Endothelial cell of umbilical vein (primary cell): ENCODE data around the gene TPSG1. TPM values are rescaled to one million over a fixed set of nuclear protein-coding genes. Genes with fewer than 3 reads are reported as not detected.

Experiments
- BruUV-seq: library from RNA; stranded (reverse); fragments of 400-500 nt; replicated peaks from 2 replicates; lab custom pipeline; 2021; lab: Mats Ljungman, UMichigan
- CTCF ChIA-PET: fragments of 300-600, 350-600 bp; sonication (Branson Sonifier 250); formaldehyde crosslinking; loops from one replicate; lab custom pipeline; 2021; ENCODE audit warnings: antibody characterized with exemption, inconsistent platforms; lab: Charles Lee
- POLR2A ChIA-PET: fragments of 300-600, 350-600 bp; sonication (Branson Sonifier 250); formaldehyde crosslinking; loops from one replicate; lab custom pipeline; 2021; ENCODE audit warnings: antibody characterized with exemption, inconsistent platforms; lab: Charles Lee
- DNase-seq: peaks from one replicate; pipeline ENCODE4 v3.0.0-alpha.2; 2011; ENCODE audit warnings: low read depth, low spot score
- FAIRE-seq: peaks from 2 replicates; lab custom pipeline; 2011; peaks lifted over from hg19 to GRCh38; lab: Jason Lieb, UNC
- H2AFZ ChIP-seq: 2 replicates; pipeline ENCODE4 v1.6.0; 2012; ENCODE audit warnings: low read depth, low read length, control low read depth, inconsistent platforms
- H3K27ac ChIP-seq: 2 replicates; pipeline ENCODE4 v1.5.1; 2011; ENCODE audit warnings: low read depth, mild to moderate bottlenecking, control low read depth, low read length, moderate library complexity; ENCODE audit not compliant: insufficient read depth
- H3K27me3 ChIP-seq, 2 experiments: 2 replicates each; pipeline versions ENCODE4 v1.6.0 to v1.6.1; 2011; ENCODE audit warnings: low read length in 2 of 2, mixed read lengths in 1 of 2; ENCODE audit not compliant: control insufficient read depth in 2 of 2, insufficient read depth in 2 of 2
- H3K36me3 ChIP-seq, 2 experiments: 2 replicates in 1 of 2; 3 replicates in 1 of 2; pipeline ENCODE4 v1.5.1; 2011; ENCODE audit warnings: low read length in 2 of 2, mild to moderate bottlenecking in 1 of 2, moderate library complexity in 1 of 2; ENCODE audit not compliant: control insufficient read depth in 2 of 2, insufficient read depth in 2 of 2; ENCODE audit errors: extremely low read depth in 1 of 2
- H3K4me1 ChIP-seq: 3 replicates; pipeline ENCODE4 v1.5.1; 2011; ENCODE audit warnings: mild to moderate bottlenecking, low read length; ENCODE audit not compliant: control insufficient read depth, insufficient read depth; ENCODE audit errors: extremely low read depth
- H3K4me2 ChIP-seq: 2 replicates; pipeline ENCODE4 v1.6.1; 2011; ENCODE audit warnings: low read length, control low read depth, mixed read lengths; ENCODE audit not compliant: insufficient read depth
- H3K4me3 ChIP-seq, 3 experiments: fragments of 200-600 bp in 1 of 3; sonication (generic), shearing (Covaris generic) in 1 of 3; replicated peaks in 1 of 3; 2 replicates each; pipeline ENCODE4 v1.5.1; 2011 to 2016; ENCODE audit warnings: control low read depth in 3 of 3, low read length in 3 of 3, mild to moderate bottlenecking in 2 of 3, inconsistent platforms in 1 of 3, low read depth in 1 of 3, moderate library complexity in 1 of 3; ENCODE audit not compliant: insufficient read depth in 1 of 3
- H3K79me2 ChIP-seq: 2 replicates; pipeline ENCODE4 v1.6.0; 2012; ENCODE audit warnings: low read length, inconsistent platforms; ENCODE audit not compliant: control insufficient read depth, insufficient read depth
- H3K9ac ChIP-seq: replicated peaks from 2 replicates; pipeline ENCODE3; 2011; ENCODE audit warnings: low read length, control low read depth; ENCODE audit not compliant: insufficient read depth; ENCODE audit errors: extremely low read depth
- H3K9me1 ChIP-seq: replicated peaks from 3 replicates; pipeline ENCODE4 v1.6.0; 2011; ENCODE audit warnings: mild to moderate bottlenecking, low read length; ENCODE audit not compliant: control insufficient read depth, insufficient read depth; ENCODE audit errors: extremely low read depth
- H3K9me3 ChIP-seq: replicated peaks from 2 replicates; pipeline ENCODE4 v1.5.1; 2012; ENCODE audit warnings: low read length, inconsistent platforms; ENCODE audit not compliant: control insufficient read depth, insufficient read depth
- H4K20me1 ChIP-seq: replicated peaks from 2 replicates; pipeline ENCODE3; 2011; ENCODE audit warnings: mild to moderate bottlenecking, low read length; ENCODE audit not compliant: control insufficient read depth, insufficient read depth; ENCODE audit errors: extremely low read depth
- CTCF ChIP-seq, 2 donors: IDR thresholded peaks; 1 replicate in 1 of 2; 2 replicates in 1 of 2; pipeline ENCODE4 v1.5.1; 2011; ENCODE audit warnings: low read length in 2 of 2, mild to moderate bottlenecking in 2 of 2, moderate library complexity in 2 of 2, control low read depth in 1 of 2, inconsistent platforms in 1 of 2, low read depth in 1 of 2; ENCODE audit not compliant: insufficient read depth in 1 of 2; ENCODE audit errors: extremely low read depth in 1 of 2
- EZH2 ChIP-seq: IDR thresholded peaks from 2 replicates; pipeline ENCODE4 v1.6.1; 2012; ENCODE audit warnings: borderline replicate concordance, low read depth, mild to moderate bottlenecking, moderate library complexity, low read length, inconsistent platforms; ENCODE audit not compliant: severe bottlenecking
- FOS ChIP-seq: IDR thresholded peaks from 2 replicates; pipeline ENCODE4 v1.6.1; 2011; ENCODE audit warnings: mild to moderate bottlenecking, low read length, moderate library complexity, borderline replicate concordance; ENCODE audit not compliant: insufficient read depth
- GATA2 ChIP-seq: IDR thresholded peaks from 2 replicates; pipeline ENCODE4 v1.7.0; 2011; ENCODE audit warnings: low read depth, mild to moderate bottlenecking, moderate library complexity, mixed read lengths, low read length; ENCODE audit not compliant: insufficient read length, insufficient read depth
- JUN ChIP-seq: IDR thresholded peaks from 2 replicates; pipeline ENCODE4 v1.6.1; 2011; ENCODE audit warnings: borderline replicate concordance, low read depth; ENCODE audit not compliant: insufficient read length, insufficient read depth
- MAX ChIP-seq: IDR thresholded peaks from 2 replicates; pipeline ENCODE4 v1.6.1; 2011; ENCODE audit not compliant: insufficient read depth, insufficient read length
- MYC ChIP-seq: IDR thresholded peaks from one replicate; pipeline ENCODE4 v1.6.1; 2011; ENCODE audit warnings: mild to moderate bottlenecking, low read depth, low read length
- POLR2A ChIP-seq: IDR thresholded peaks from 2 replicates; pipeline ENCODE4 v1.6.1; 2012; ENCODE audit warnings: low read depth, mild to moderate bottlenecking, control low read depth, low read length
- POLR2AphosphoS5 ChIP-seq: IDR thresholded peaks from 2 replicates; pipeline ENCODE4 v1.6.1; 2012; ENCODE audit warnings: low read depth, mild to moderate bottlenecking, control low read depth, low read length, moderate library complexity; ENCODE audit not compliant: insufficient read depth
- dilution Hi-C: fragments of 300-500 bp; cut with MboI; formaldehyde crosslinking; loops from one replicate; pipeline ENCODE4 v1.15.0; 2019; ENCODE audit warnings: low sequenced_read_pairs; ENCODE audit not compliant: extremely low pct_ligation_motif_present
- intact Hi-C: fragments of 100-400 bp; cut with micrococcal nuclease; formaldehyde crosslinking; loops from one replicate; pipeline ENCODE4 v1.10.0; 2022
- polyA plus RNA-seq, 4 experiments: library from polyadenylated mRNA; depleted of rRNA in 3 of 4; stranded (reverse) in 3 of 4; unstranded in 1 of 4; fragments of >200 nt; gene quantifications; 2 replicates each; pipeline versions ENCODE4 v1.2.1 to v1.2.3, GENCODE V29; 2011 to 2012; ENCODE audit warnings: missing spikeins in 1 of 4
- total RNA-seq: library from RNA; stranded (reverse); gene quantifications from 2 replicates; pipeline ENCODE4 v1.2.3, GENCODE V29; 2021

Gene TPSG1
- total and polyA plus RNA-seq, 2 donors (not counting 3 experiments of a cell fraction or from before 2014, with no cell fraction given): not detected

- Histone ChIP-seq H2AFZ (no peak overlapping the region), H3K27ac (no peak overlapping the region), H3K4me1 (no peaks in the 10 kb centered on the region), H3K79me2 (no peaks in the 10 kb centered on the region), H3K9ac (no peak overlapping the region), H3K9me3 (no peaks in the 10 kb centered on the region), H3K4me3 (no peak overlapping the region), H3K4me2 (no peak overlapping the region), H4K20me1 (no peaks in the 10 kb centered on the region), H3K9me1 (no peaks in the 10 kb centered on the region), H3K36me3 (no peaks in the 10 kb centered on the region), H3K27me3 (no peaks in the 10 kb centered on the region)
- FAIRE-seq (no peak), DNase-seq (no peak)
- TF ChIP-seq MAX: no peak
- TF ChIP-seq POLR2AphosphoS5: no peak
- TF ChIP-seq FOS: no peak
- TF ChIP-seq CTCF (IDR thresholded peaks at IDR 0.05; ENCODE audit: extremely low read depth in 1 of 2, insufficient read depth in 1 of 2, low read depth in 1 of 2, low read length in 2 of 2): no peak
- TF ChIP-seq JUN: no peak
- TF ChIP-seq GATA2: no peak
- TF ChIP-seq MYC: no peak
- no peak for TF ChIP-seq POLR2A
- TF ChIP-seq EZH2: no peak
- intact Hi-C loops: no loop called here
- POLR2A ChIA-PET: no interaction called here
- CTCF ChIA-PET: no interaction called here
- no TSS peak for BruUV-seq
- dilution Hi-C loops: no loop called here
These were observed 18.7 kb downstream of the TPSG1 start for GRCh38 chr16:1206326-1206725.
